A549 treated with AZD2906 at 1 μM for 4 hours (cell line): ENCODE measurements around the gene TPO. TPM values are rescaled to one million over a fixed set of nuclear protein-coding genes. Genes with fewer than 3 reads are reported as not detected.

Experiments used
- total RNA-seq: library from RNA; stranded (reverse); fragments of 200-300 nt; extraction: Qiagen RNA extraction; gene quantifications from 5 replicates; pipeline ENCODE4 v1.2.3, GENCODE V29; 2022

TPO gene
- total RNA-seq: 0.08 to 0.28 TPM (median 0.15 TPM) in 5 replicates

GRCh38 chr2:1413156-1413710 lies at the start of gene TPO:
TSS of gene TPO (plus strand) at chr2:1413463. CDS start at chr2:1414409, 946 bp downstream.

